ENCODE data around the gene STRADA. TPM values are rescaled to one million over a fixed set of nuclear protein-coding genes. Genes with fewer than 3 reads are reported as not detected.

Gene STRADA
- total RNA-seq, 1 donor from 2014 or later, result 3.2 TPM

GRCh38 chr17:63704259-63704576 lies 37.4 kb downstream of the STRADA start:
- Histone ChIP-seq H3K27ac (no peak overlapping the region), H3K27me3 (no peaks in the 10 kb centered on the region), H3K4me1 (peaks cover 4 to 9% of the 10 kb centered on the region in 2 donors), H3K4me3 (no peak overlapping the region), H3K9me3 (no peaks in the 10 kb centered on the region), H3K36me3 (peaks cover 24 to 58% of the 10 kb centered on the region in 2 donors)
- intact Hi-C loops (cut with DNase I), result no loop called here
- DNase-seq (ENCODE audit: low spot score in 2 of 2), result no peak
- no peak for TF ChIP-seq CTCF (IDR thresholded peaks at IDR 0.05)

- H3K9me3 ChIP-seq, result no peaks in the 10 kb centered on the region
- intact Hi-C loops (cut with DNase I), result no loop called here
- peak in 1 of 2 donors; percentile 60 for DNase-seq (ENCODE audit: low spot score in 2 of 2)
Observed at GRCh38 chr17:63703556-63704258, 37.9 kb downstream of the STRADA start.

GRCh38 chr17:63703029-63703428 lies 38.6 kb downstream of the STRADA start:
- H3K36me3 ChIP-seq, result peaks cover 12 to 48% of the 10 kb centered on the region in 2 donors
- H3K27me3 ChIP-seq, result no peaks in the 10 kb centered on the region
- no peaks in the 10 kb centered on the region for H3K9me3 ChIP-seq
- peaks cover 6 to 9% of the 10 kb centered on the region in 2 donors for H3K4me1 ChIP-seq
- DNase-seq (ENCODE audit: low spot score in 2 of 2), result peak in 1 of 2 donors; percentile 43
- no peak for TF ChIP-seq CTCF (IDR thresholded peaks at IDR 0.05)
- H3K4me3 ChIP-seq, result no peak overlapping the region
- no peak overlapping the region for H3K27ac ChIP-seq
- intact Hi-C loops (cut with DNase I), result no loop called here

More at GRCh38 chr17:63703556-63704258, 37.9 kb downstream of the STRADA start:
- no peaks in the 10 kb centered on the region for H3K27me3 ChIP-seq
- TF ChIP-seq CTCF (IDR thresholded peaks at IDR 0.05), result no peak
- peaks cover 6 to 9% of the 10 kb centered on the region in 2 donors for H3K4me1 ChIP-seq
- no peak overlapping the region for H3K27ac ChIP-seq
- H3K36me3 ChIP-seq, result peaks cover 19 to 53% of the 10 kb centered on the region in 2 donors
- no peak overlapping the region for H3K4me3 ChIP-seq

- Histone ChIP-seq H3K4me1 (peaks cover 6 to 9% of the 10 kb centered on the region in 2 donors), H3K4me3 (no peak overlapping the region), H3K27ac (no peak overlapping the region), H3K36me3 (peaks cover 10 to 48% of the 10 kb centered on the region in 2 donors), H3K9me3 (no peaks in the 10 kb centered on the region), H3K27me3 (no peaks in the 10 kb centered on the region)
- peak in 1 of 2 donors; percentile 31 for DNase-seq (ENCODE audit: low spot score in 2 of 2)
- TF ChIP-seq CTCF (IDR thresholded peaks at IDR 0.05), result no peak
- intact Hi-C loops (cut with DNase I), result no loop called here
Observed at GRCh38 chr17:63702721-63703015, 38.9 kb downstream of the STRADA start.

- no peak for TF ChIP-seq CTCF (IDR thresholded peaks at IDR 0.05)
- no peaks in the 10 kb centered on the region for H3K9me3 ChIP-seq
- peaks cover 6 to 9% of the 10 kb centered on the region in 2 donors for H3K4me1 ChIP-seq
- peaks cover 10 to 43% of the 10 kb centered on the region in 2 donors for H3K36me3 ChIP-seq
- H3K4me3 ChIP-seq, result peak overlapping the region in 1 of 2 donors; percentile 73
- DNase-seq (ENCODE audit: low spot score in 2 of 2), result peak in 1 of 2 donors; percentile 67
- no peaks in the 10 kb centered on the region for H3K27me3 ChIP-seq
- H3K27ac ChIP-seq, result peak overlapping the region; percentile 18 to 28
- intact Hi-C loops (cut with DNase I), result loop anchor here (2.0 kb wide), 2 partner anchors 39 to 71 kb away; partner anchors contain the start of genes CCDC47 and STRADA
Observed at GRCh38 chr17:63701868-63702720, 39.5 kb downstream of the STRADA start.

Measured in ascending aorta (tissue), 2 donors.